OCI-LY1 (cell line): Measurements from ENCODE around the gene CEBPZOS.

ENCODE experiments used
- CTCF ChIP-seq: fragments of 200-600 bp; sonication (generic), shearing (Covaris generic); IDR thresholded peaks from 2 replicates; pipeline ENCODE4 v1.5.1; 2017; ENCODE audit warnings: mild to moderate bottlenecking, antibody characterized with exemption, low read length, moderate library complexity, mixed read lengths
- EZH2 ChIP-seq: fragments of 200-600 bp; sonication (generic), shearing (Covaris generic); IDR thresholded peaks from 2 replicates; pipeline ENCODE4 v1.8.0; 2017; ENCODE audit warnings: borderline replicate concordance, mixed run types, mild to moderate bottlenecking, antibody characterized with exemption, low read length, moderate library complexity, mixed read lengths

GRCh38 chr2:37198681-37199065 lies 2.4 kb downstream of the CEBPZOS start:
- TF ChIP-seq CTCF: no peak
- TF ChIP-seq EZH2: no peak
